Panc1 (cell line): ENCODE data around the gene OAT. TPM values are rescaled to one million over a fixed set of nuclear protein-coding genes. Genes with fewer than 3 reads are reported as not detected.

ENCODE experiments used
- ATAC-seq: fragments of 200-7000 bp; cut with Tn5 transposase; 2 replicates; pipeline ENCODE4 v1.9.1; 2020; ENCODE audit warnings: mild to moderate bottlenecking, moderate library complexity
- BruUV-seq: library from RNA; stranded (reverse); fragments of 400-500 nt; replicated peaks from 2 replicates; lab custom pipeline; 2021; lab: Mats Ljungman, UMichigan
- CTCF ChIA-PET: fragments of 300-600 bp; sonication (Branson Sonifier 250); formaldehyde crosslinking; loops from one replicate; lab custom pipeline; 2022; ENCODE audit warnings: antibody characterized with exemption; lab: Charles Lee
- POLR2A ChIA-PET: fragments of 300-600 bp; sonication (Branson Sonifier 250); formaldehyde crosslinking; loops from one replicate; lab custom pipeline; 2022; ENCODE audit warnings: antibody characterized with exemption; lab: Charles Lee
- DNase-seq: peaks from one replicate; pipeline ENCODE4 v3.0.0-alpha.2; 2010; ENCODE audit warnings: low read depth, low spot score
- H3K27ac ChIP-seq: 2 replicates; pipeline ENCODE4 v1.5.1; 2011; ENCODE audit warnings: mild to moderate bottlenecking, low read length, inconsistent platforms
- H3K27me3 ChIP-seq: fragments of 200-500 bp; sonication (Bioruptor generic); 2 replicates; pipeline ENCODE4 v1.6.0; 2014; ENCODE audit warnings: low read length, inconsistent platforms; ENCODE audit not compliant: control insufficient read depth, insufficient read depth
- H3K36me3 ChIP-seq: fragments of 200-500 bp; sonication (Bioruptor generic); 2 replicates; pipeline ENCODE4 v1.5.1; 2014; ENCODE audit warnings: inconsistent platforms, mild to moderate bottlenecking, low read length, moderate library complexity; ENCODE audit not compliant: control insufficient read depth, insufficient read depth
- H3K4me1 ChIP-seq: 2 replicates; pipeline ENCODE4 v1.5.1; 2011; ENCODE audit warnings: inconsistent platforms, mild to moderate bottlenecking, low read length, moderate library complexity; ENCODE audit not compliant: control insufficient read depth, insufficient read depth
- H3K4me3 ChIP-seq, 2 experiments: 2 replicates each; pipeline ENCODE4 v1.5.1; 2011 to 2012; ENCODE audit warnings: low read depth in 2 of 2, low read length in 2 of 2, mild to moderate bottlenecking in 2 of 2, inconsistent platforms in 1 of 2, moderate library complexity in 1 of 2
- H3K9me3 ChIP-seq: fragments of 200-500 bp; sonication (Bioruptor generic); 2 replicates; pipeline ENCODE4 v1.5.1; 2014; ENCODE audit warnings: low read depth, mild to moderate bottlenecking, inconsistent platforms, low read length, moderate library complexity; ENCODE audit not compliant: control insufficient read depth, insufficient read depth
- POLR2AphosphoS5 ChIP-seq: IDR thresholded peaks from 2 replicates; pipeline ENCODE4 v1.6.1; 2012; ENCODE audit warnings: mild to moderate bottlenecking, low read depth, low read length, moderate library complexity
- SIN3A ChIP-seq: IDR thresholded peaks from 2 replicates; pipeline ENCODE4 v1.6.1; 2012; ENCODE audit warnings: low read depth, mild to moderate bottlenecking, low read length, moderate library complexity, borderline replicate concordance; ENCODE audit not compliant: insufficient read depth
- TCF7L2 ChIP-seq: IDR thresholded peaks from 2 replicates; pipeline ENCODE4 v1.6.1; 2011; ENCODE audit warnings: mild to moderate bottlenecking, low read depth, low read length, inconsistent platforms
- in situ Hi-C: cut with HindIII; loops from 2 replicates; pipeline ENCODE4 v1.10.0; 2016; ENCODE audit warnings: low sequenced_read_pairs, low pct_unique_long_range_greater_than_20kb
- intact Hi-C: fragments of 100-400 bp; cut with micrococcal nuclease; formaldehyde crosslinking; loops from one replicate; pipeline ENCODE4 v1.10.0; 2022; ENCODE audit not compliant: unreplicated experiment
- total RNA-seq: library from RNA; stranded (reverse); gene quantifications from one replicate; pipeline ENCODE4 v1.2.1, GENCODE V29; 2021; ENCODE audit not compliant: unreplicated experiment
- TF ChIP-seq, protein P1 (sequence below): fragments of 450-650 bp; IDR thresholded peaks from 2 replicates; pipeline ENCODE4 v1.5.1; 2017; ENCODE audit warnings: mild to moderate bottlenecking
- TF ChIP-seq, protein P2 (sequence below), 2 experiments: IDR thresholded peaks; 2 replicates each; pipeline ENCODE4 v1.6.1; 2011 to 2012; ENCODE audit warnings: low read depth in 2 of 2, control low read depth in 1 of 2, low read length in 1 of 2, mild to moderate bottlenecking in 1 of 2, moderate library complexity in 1 of 2; ENCODE audit not compliant: insufficient read depth in 1 of 2

The OAT gene
- total RNA-seq, 1 experiment from 2014 or later = 166 TPM

DNA sequence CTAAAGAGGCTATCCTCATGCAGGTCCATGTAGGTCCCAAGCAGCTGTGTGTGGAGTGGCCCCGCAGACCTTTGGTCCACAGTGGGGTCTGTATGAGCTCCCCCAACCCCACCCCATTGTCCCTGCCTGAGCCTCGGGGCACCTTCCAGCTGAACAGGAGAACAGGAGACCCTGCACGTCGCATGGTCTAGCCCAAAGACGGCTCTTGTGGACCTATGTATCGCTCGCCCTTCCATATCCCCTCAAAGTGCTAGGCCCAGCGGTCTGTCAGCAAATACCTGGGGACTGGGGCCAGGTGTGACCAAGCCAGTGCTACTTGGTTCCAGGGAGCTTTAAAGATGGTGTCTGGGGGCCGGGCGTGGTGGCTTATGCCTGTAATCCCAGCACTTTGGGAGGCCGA lies 43.0 kb downstream of the OAT start:
- ATAC-seq (no peak), DNase-seq (no peak)
- Histone ChIP-seq H3K9me3 (no peaks in the 10 kb centered on the region), H3K27me3 (no peaks in the 10 kb centered on the region; the same call in 1 of the 2 replicates), H3K27ac (no peak overlapping the region), H3K4me1 (peaks cover 13% of the 10 kb centered on the region; the same call in 1 of the 2 replicates), H3K36me3 (no peaks in the 10 kb centered on the region), H3K4me3 (no peak overlapping the region)
- TF ChIP-seq POLR2AphosphoS5 (no peak), SIN3A (no peak), TCF7L2 (no peak)
- TF ChIP-seq, protein P1, sequence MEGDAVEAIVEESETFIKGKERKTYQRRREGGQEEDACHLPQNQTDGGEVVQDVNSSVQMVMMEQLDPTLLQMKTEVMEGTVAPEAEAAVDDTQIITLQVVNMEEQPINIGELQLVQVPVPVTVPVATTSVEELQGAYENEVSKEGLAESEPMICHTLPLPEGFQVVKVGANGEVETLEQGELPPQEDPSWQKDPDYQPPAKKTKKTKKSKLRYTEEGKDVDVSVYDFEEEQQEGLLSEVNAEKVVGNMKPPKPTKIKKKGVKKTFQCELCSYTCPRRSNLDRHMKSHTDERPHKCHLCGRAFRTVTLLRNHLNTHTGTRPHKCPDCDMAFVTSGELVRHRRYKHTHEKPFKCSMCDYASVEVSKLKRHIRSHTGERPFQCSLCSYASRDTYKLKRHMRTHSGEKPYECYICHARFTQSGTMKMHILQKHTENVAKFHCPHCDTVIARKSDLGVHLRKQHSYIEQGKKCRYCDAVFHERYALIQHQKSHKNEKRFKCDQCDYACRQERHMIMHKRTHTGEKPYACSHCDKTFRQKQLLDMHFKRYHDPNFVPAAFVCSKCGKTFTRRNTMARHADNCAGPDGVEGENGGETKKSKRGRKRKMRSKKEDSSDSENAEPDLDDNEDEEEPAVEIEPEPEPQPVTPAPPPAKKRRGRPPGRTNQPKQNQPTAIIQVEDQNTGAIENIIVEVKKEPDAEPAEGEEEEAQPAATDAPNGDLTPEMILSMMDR = no peak
- TF ChIP-seq, protein P2, sequence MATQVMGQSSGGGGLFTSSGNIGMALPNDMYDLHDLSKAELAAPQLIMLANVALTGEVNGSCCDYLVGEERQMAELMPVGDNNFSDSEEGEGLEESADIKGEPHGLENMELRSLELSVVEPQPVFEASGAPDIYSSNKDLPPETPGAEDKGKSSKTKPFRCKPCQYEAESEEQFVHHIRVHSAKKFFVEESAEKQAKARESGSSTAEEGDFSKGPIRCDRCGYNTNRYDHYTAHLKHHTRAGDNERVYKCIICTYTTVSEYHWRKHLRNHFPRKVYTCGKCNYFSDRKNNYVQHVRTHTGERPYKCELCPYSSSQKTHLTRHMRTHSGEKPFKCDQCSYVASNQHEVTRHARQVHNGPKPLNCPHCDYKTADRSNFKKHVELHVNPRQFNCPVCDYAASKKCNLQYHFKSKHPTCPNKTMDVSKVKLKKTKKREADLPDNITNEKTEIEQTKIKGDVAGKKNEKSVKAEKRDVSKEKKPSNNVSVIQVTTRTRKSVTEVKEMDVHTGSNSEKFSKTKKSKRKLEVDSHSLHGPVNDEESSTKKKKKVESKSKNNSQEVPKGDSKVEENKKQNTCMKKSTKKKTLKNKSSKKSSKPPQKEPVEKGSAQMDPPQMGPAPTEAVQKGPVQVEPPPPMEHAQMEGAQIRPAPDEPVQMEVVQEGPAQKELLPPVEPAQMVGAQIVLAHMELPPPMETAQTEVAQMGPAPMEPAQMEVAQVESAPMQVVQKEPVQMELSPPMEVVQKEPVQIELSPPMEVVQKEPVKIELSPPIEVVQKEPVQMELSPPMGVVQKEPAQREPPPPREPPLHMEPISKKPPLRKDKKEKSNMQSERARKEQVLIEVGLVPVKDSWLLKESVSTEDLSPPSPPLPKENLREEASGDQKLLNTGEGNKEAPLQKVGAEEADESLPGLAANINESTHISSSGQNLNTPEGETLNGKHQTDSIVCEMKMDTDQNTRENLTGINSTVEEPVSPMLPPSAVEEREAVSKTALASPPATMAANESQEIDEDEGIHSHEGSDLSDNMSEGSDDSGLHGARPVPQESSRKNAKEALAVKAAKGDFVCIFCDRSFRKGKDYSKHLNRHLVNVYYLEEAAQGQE (IDR thresholded peaks at IDR 0.05; ENCODE audit: insufficient read depth in 1 of 2, low read depth in 2 of 2, low read length in 1 of 2) = no peak
- CTCF ChIA-PET = no interaction called here
- in situ Hi-C loops (no loop called here), intact Hi-C loops (no loop called here)
- BruUV-seq = no TSS peak
- POLR2A ChIA-PET = interaction anchor here (0.6 kb wide), 1 partner anchor 347 kb away, joined by 6 read pairs; no protein-coding TSS in a partner anchor

DNA sequence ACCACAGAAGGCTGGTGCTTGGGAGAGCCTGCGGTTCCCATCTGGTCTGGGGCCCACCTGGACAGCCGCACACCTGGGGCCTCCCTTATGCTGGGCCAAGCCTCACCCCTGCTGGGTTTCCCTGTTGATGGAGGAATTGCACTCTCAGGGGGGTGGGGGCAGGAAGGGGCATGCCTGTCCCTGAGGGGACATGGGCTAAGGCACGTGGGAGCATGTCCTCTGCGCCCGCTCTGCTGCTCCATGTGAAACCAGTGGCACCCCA lies 43.4 kb downstream of the OAT start:
- H3K4me1 ChIP-seq = peaks cover 13% of the 10 kb centered on the region; the same call in 1 of the 2 replicates
- DNase-seq (no peak), ATAC-seq (no peak)
- CTCF ChIA-PET = no interaction called here
- TF ChIP-seq TCF7L2 = no peak
- TF ChIP-seq SIN3A = no peak
- TF ChIP-seq POLR2AphosphoS5 = no peak
- TF ChIP-seq, protein P2 (IDR thresholded peaks at IDR 0.05; ENCODE audit: insufficient read depth in 1 of 2, low read depth in 2 of 2, low read length in 1 of 2) = no peak
- TF ChIP-seq, protein P1 = no peak
- H3K36me3 ChIP-seq = no peaks in the 10 kb centered on the region
- intact Hi-C loops (no loop called here), in situ Hi-C loops (no loop called here)
- no peak overlapping the region for H3K4me3 ChIP-seq
- H3K27ac ChIP-seq = no peak overlapping the region
- no TSS peak for BruUV-seq
- H3K27me3 ChIP-seq = no peaks in the 10 kb centered on the region
- POLR2A ChIA-PET = no interaction called here
- H3K9me3 ChIP-seq = no peaks in the 10 kb centered on the region
